ENCODE data around the gene SAXO1.

Gene SAXO1, protein sequence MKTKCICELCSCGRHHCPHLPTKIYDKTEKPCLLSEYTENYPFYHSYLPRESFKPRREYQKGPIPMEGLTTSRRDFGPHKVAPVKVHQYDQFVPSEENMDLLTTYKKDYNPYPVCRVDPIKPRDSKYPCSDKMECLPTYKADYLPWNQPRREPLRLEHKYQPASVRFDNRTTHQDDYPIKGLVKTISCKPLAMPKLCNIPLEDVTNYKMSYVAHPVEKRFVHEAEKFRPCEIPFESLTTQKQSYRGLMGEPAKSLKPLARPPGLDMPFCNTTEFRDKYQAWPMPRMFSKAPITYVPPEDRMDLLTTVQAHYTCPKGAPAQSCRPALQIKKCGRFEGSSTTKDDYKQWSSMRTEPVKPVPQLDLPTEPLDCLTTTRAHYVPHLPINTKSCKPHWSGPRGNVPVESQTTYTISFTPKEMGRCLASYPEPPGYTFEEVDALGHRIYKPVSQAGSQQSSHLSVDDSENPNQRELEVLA

DNA sequence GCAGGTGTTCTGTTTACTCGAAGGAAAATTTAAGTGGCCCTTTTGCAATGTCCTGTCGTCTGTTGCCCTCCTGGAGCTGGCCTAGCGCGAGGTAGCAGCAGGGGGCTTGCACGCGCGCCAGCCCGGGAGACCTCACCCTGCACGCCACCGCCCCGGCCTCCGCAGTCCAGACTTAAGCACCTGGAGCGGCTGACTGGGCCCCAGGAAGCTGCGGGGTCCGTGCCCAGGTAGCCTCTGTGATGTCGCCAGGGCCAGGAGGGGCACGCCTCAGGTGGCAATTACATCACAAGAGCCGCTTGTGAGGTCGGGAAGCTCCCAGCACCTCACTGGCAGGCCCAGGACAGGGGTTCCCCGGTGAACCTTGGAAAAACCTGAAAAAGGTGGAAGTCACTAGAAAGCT lies at the start of gene SAXO1:
Gene SAXO1, minus strand, starts transcription at position 195 of the 400 bp plus-strand sequence. CDS start 301 bp downstream, outside the sequence.
- Histone ChIP-seq H3K9me3 (ENCODE audit: severe bottlenecking) (no peaks in the 10 kb centered on the region), H3K27ac (ENCODE audit: poor library complexity, severe bottlenecking) (no peak within 1 kb of the TSS), H3K4me1 (ENCODE audit: insufficient read depth, poor library complexity, severe bottlenecking) (no peaks in the 10 kb centered on the region), H3K4me3 (ENCODE audit: severe bottlenecking) (no peak within 1 kb of the TSS), H3K36me3 (ENCODE audit: low read depth) (no peaks in the 10 kb centered on the region), H3K27me3 (ENCODE audit: insufficient read depth, poor library complexity, severe bottlenecking) (no peaks in the 10 kb centered on the region)
- DNase-seq (ENCODE audit: low spot score): no peak
- ATAC-seq (ENCODE audit: low read depth): no peak
- TF ChIP-seq, protein P1, sequence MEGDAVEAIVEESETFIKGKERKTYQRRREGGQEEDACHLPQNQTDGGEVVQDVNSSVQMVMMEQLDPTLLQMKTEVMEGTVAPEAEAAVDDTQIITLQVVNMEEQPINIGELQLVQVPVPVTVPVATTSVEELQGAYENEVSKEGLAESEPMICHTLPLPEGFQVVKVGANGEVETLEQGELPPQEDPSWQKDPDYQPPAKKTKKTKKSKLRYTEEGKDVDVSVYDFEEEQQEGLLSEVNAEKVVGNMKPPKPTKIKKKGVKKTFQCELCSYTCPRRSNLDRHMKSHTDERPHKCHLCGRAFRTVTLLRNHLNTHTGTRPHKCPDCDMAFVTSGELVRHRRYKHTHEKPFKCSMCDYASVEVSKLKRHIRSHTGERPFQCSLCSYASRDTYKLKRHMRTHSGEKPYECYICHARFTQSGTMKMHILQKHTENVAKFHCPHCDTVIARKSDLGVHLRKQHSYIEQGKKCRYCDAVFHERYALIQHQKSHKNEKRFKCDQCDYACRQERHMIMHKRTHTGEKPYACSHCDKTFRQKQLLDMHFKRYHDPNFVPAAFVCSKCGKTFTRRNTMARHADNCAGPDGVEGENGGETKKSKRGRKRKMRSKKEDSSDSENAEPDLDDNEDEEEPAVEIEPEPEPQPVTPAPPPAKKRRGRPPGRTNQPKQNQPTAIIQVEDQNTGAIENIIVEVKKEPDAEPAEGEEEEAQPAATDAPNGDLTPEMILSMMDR (IDR thresholded peaks at IDR 0.05; ENCODE audit: poor library complexity, severe bottlenecking): no peak

DNA sequence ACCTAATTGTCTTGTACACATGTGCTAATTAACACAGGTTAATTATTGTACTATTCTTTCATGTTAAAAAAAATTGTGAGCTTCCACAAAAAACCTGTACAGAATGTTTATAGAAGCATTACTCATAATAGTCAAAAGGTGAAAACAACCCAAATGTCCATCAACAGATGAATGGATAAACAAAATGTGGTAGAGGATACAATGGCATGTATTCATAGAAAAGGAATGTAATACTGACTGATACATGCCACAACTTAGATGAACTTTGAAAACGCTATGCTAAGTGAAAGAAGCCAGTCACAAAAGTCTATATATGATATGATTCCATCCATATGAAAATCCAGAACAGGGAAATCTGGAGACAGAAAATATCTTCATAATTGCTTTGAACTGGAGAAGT lies 41.8 kb upstream of the SAXO1 start:
- DNase-seq (ENCODE audit: low spot score): no peak
- ATAC-seq (ENCODE audit: low read depth): peak; percentile 93
- TF ChIP-seq, protein P1 (IDR thresholded peaks at IDR 0.05; ENCODE audit: poor library complexity, severe bottlenecking): no peak

DNA sequence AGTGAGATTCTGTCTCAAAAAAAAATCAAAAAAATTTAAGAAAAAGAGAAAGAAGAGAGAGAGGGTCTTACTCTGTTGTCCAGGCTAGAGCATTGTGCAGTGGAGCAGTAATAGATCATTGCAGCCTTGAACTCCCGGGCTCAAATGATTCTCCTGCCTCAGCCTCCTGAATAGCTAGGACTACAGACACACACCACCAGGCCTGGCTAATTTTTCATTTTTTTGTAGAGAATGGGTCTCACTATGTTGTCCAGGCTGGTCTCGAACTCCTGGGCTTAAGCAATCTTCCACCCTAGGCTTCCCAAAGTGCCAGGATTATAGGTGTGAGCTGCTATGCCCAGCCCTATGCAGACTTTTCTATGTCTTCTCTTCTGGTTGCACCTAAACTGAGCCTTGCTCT lies 41.2 kb upstream of the SAXO1 start:
- no peak for DNase-seq (ENCODE audit: low spot score)
- no peaks in the 10 kb centered on the region for H3K27me3 ChIP-seq (ENCODE audit: insufficient read depth, poor library complexity, severe bottlenecking)
- H3K9me3 ChIP-seq (ENCODE audit: severe bottlenecking): no peaks in the 10 kb centered on the region

More for the DNA sequence above, 41.8 kb upstream of the SAXO1 start:
- Histone ChIP-seq H3K27ac (ENCODE audit: poor library complexity, severe bottlenecking) (peak overlapping the region; percentile 17), H3K9me3 (ENCODE audit: severe bottlenecking) (no peaks in the 10 kb centered on the region), H3K4me1 (ENCODE audit: insufficient read depth, poor library complexity, severe bottlenecking) (peaks cover 5% of the 10 kb centered on the region), H3K4me3 (ENCODE audit: severe bottlenecking) (no peak overlapping the region), H3K36me3 (ENCODE audit: low read depth) (peaks cover 89% of the 10 kb centered on the region), H3K27me3 (ENCODE audit: insufficient read depth, poor library complexity, severe bottlenecking) (no peaks in the 10 kb centered on the region)

DNA sequence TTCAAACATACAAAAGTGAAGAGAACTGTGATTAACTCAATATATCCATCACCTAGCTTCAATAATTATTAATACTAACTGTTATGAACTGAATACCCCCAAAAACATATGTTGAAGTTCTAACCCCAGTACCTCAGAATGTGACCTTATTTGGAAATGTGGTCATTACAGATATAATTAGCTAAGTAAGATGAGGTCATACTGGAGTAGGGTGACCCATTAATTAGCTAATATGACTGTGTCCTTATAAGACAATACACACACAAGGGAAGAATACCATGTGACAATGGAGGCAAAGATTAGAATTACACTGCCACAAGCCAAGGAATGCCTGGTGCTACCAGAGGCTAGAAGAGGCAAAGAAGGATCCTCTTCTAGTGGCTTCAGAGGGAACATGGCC lies 24.0 kb upstream of the SAXO1 start:
- DNase-seq (ENCODE audit: low spot score): no peak
- Histone ChIP-seq H3K27me3 (ENCODE audit: insufficient read depth, poor library complexity, severe bottlenecking) (no peaks in the 10 kb centered on the region), H3K4me1 (ENCODE audit: insufficient read depth, poor library complexity, severe bottlenecking) (no peaks in the 10 kb centered on the region), H3K9me3 (ENCODE audit: severe bottlenecking) (no peaks in the 10 kb centered on the region), H3K4me3 (ENCODE audit: severe bottlenecking) (no peak overlapping the region), H3K36me3 (ENCODE audit: low read depth) (peaks cover 60% of the 10 kb centered on the region), H3K27ac (ENCODE audit: poor library complexity, severe bottlenecking) (no peak overlapping the region)
- TF ChIP-seq, protein P1 (IDR thresholded peaks at IDR 0.05; ENCODE audit: poor library complexity, severe bottlenecking): no peak
- no peak for ATAC-seq (ENCODE audit: low read depth)

More for the DNA sequence above, 41.2 kb upstream of the SAXO1 start:
- no peak for ATAC-seq (ENCODE audit: low read depth)
- Histone ChIP-seq H3K4me3 (ENCODE audit: severe bottlenecking) (no peak overlapping the region), H3K4me1 (ENCODE audit: insufficient read depth, poor library complexity, severe bottlenecking) (peaks cover 5% of the 10 kb centered on the region), H3K27ac (ENCODE audit: poor library complexity, severe bottlenecking) (no peak overlapping the region), H3K36me3 (ENCODE audit: low read depth) (peaks cover 91% of the 10 kb centered on the region)
- TF ChIP-seq, protein P1 (IDR thresholded peaks at IDR 0.05; ENCODE audit: poor library complexity, severe bottlenecking): no peak

Measured in RWPE2 (cell line).